WTC11 (cell line): Measurements from ENCODE around the gene TMEM52.

Experiments
- ATF2 ChIP-seq: sonication (generic); formaldehyde crosslinking; IDR thresholded peaks from 2 replicates; pipeline ENCODE4 v1.8.1; 2022; ENCODE audit warnings: low read depth, missing genetic modification reagents, borderline replicate concordance
- CTCF ChIP-seq: fragments of 200-600 bp; IDR thresholded peaks from 2 replicates; pipeline ENCODE4 v1.8.0; 2022; ENCODE audit warnings: antibody characterized with exemption

- TF ChIP-seq CTCF (no peak), ATF2 (CRISPR knock-in tag) (no peak)
Observed at GRCh38 chr1:1872329-1872994, 46.6 kb downstream of the TMEM52 start.
